HK-2 (cell line): ENCODE data around the gene RBP3.
A peak's percentile ranks its signal among the peaks of the same experiment; 100 is the strongest.

ENCODE experiments used
- DNase-seq: peaks from one replicate; pipeline ENCODE4 v3.0.0-alpha.2; 2018; ENCODE audit not compliant: unreplicated experiment

RBP3 gene

GRCh38 chr10:47336387-47337134 lies 11.6 kb upstream of the RBP3 start:
- DNase-seq, result no peak

- DNase-seq, result no peak
These were observed 10.9 kb upstream of the RBP3 start for GRCh38 chr10:47337310-47337709.

GRCh38 chr10:47339186-47339735 lies 8.9 kb upstream of the RBP3 start:
- no peak for DNase-seq

GRCh38 chr10:47339759-47340607 lies 8.2 kb upstream of the RBP3 start:
- DNase-seq, result no peak

- peak; percentile 75 for DNase-seq
These were observed 7.5 kb upstream of the RBP3 start for GRCh38 chr10:47340608-47341170.

GRCh38 chr10:47344996-47345870 lies 2.9 kb upstream of the RBP3 start:
- DNase-seq, result no peak

GRCh38 chr10:47346581-47347302 lies 1.4 kb upstream of the RBP3 start:
- no peak for DNase-seq

- DNase-seq, result no peak
These were observed 874 bp upstream of the RBP3 start for GRCh38 chr10:47347303-47347675.

- DNase-seq, result no peak
These were observed 703 bp downstream of the RBP3 start for GRCh38 chr10:47348661-47349470.

GRCh38 chr10:47349516-47349915 lies 1.4 kb downstream of the RBP3 start:
- no peak for DNase-seq

- no peak for DNase-seq
These were observed 1.8 kb downstream of the RBP3 start for GRCh38 chr10:47349941-47350371.

- no peak for DNase-seq
These were observed 2.8 kb downstream of the RBP3 start for GRCh38 chr10:47350671-47351640.

GRCh38 chr10:47351899-47352815 lies 4.0 kb downstream of the RBP3 start:
- no peak for DNase-seq

GRCh38 chr10:47353351-47353750 lies 5.2 kb downstream of the RBP3 start:
- DNase-seq, result no peak

GRCh38 chr10:47354165-47354564 lies 6.0 kb downstream of the RBP3 start:
- no peak for DNase-seq

- no peak for DNase-seq
These were observed 6.7 kb downstream of the RBP3 start for GRCh38 chr10:47354900-47355299.

GRCh38 chr10:47356708-47357107 lies 8.5 kb downstream of the RBP3 start:
- no peak for DNase-seq

- no peak for DNase-seq
These were observed 9.0 kb downstream of the RBP3 start for GRCh38 chr10:47357131-47357582.
